ENCODE measurements around the gene AMBRA1.

AMBRA1 gene

GRCh38 chr11:46551261-46551660 lies 42.6 kb downstream of the AMBRA1 start:
- no peak overlapping the region for H3K27ac ChIP-seq (replicated peaks)
- TF ChIP-seq SPI1 (IDR thresholded peaks at IDR 0.05; ENCODE audit: borderline replicate concordance, low read depth) (no peak), CTCF (IDR thresholded peaks at IDR 0.05; ENCODE audit: insufficient read depth, low read length) (no peak), GABPA (IDR thresholded peaks at IDR 0.05; ENCODE audit: low read depth) (no peak), POLR2AphosphoS5 (IDR thresholded peaks at IDR 0.05; ENCODE audit: low read depth) (no peak), REST (IDR thresholded peaks at IDR 0.05; ENCODE audit: insufficient replicate concordance, low read depth) (no peak)
- H3K27me3 ChIP-seq (ENCODE audit: insufficient read depth, poor library complexity, severe bottlenecking), result no peaks in the 10 kb centered on the region
- H3K4me3 ChIP-seq (replicated peaks; ENCODE audit: insufficient read depth, low read length), result no peak overlapping the region
- DNase-seq (ENCODE audit: low read depth in 1 of 2, low spot score in 1 of 2), result no peak

- no peak for DNase-seq (ENCODE audit: low read depth in 1 of 2, low spot score in 1 of 2)
- Histone ChIP-seq H3K4me3 (replicated peaks; ENCODE audit: insufficient read depth, low read length) (no peak overlapping the region), H3K27me3 (ENCODE audit: insufficient read depth, poor library complexity, severe bottlenecking) (no peaks in the 10 kb centered on the region), H3K27ac (replicated peaks) (no peak overlapping the region)
- TF ChIP-seq POLR2AphosphoS5 (IDR thresholded peaks at IDR 0.05; ENCODE audit: low read depth) (no peak), GABPA (IDR thresholded peaks at IDR 0.05; ENCODE audit: low read depth) (no peak), CTCF (IDR thresholded peaks at IDR 0.05; ENCODE audit: insufficient read depth, low read length) (no peak), REST (IDR thresholded peaks at IDR 0.05; ENCODE audit: insufficient replicate concordance, low read depth) (no peak)
Observed at GRCh38 chr11:46547579-46547978, 46.2 kb downstream of the AMBRA1 start.

GRCh38 chr11:46543564-46543963 lies 50.3 kb downstream of the AMBRA1 start:
- H3K27ac ChIP-seq (replicated peaks), result no peak overlapping the region
- H3K4me3 ChIP-seq (replicated peaks; ENCODE audit: insufficient read depth, low read length), result no peak overlapping the region
- H3K27me3 ChIP-seq (ENCODE audit: insufficient read depth, poor library complexity, severe bottlenecking), result no peaks in the 10 kb centered on the region
- TF ChIP-seq GABPA (IDR thresholded peaks at IDR 0.05; ENCODE audit: low read depth) (no peak), POLR2AphosphoS5 (IDR thresholded peaks at IDR 0.05; ENCODE audit: low read depth) (no peak), REST (IDR thresholded peaks at IDR 0.05; ENCODE audit: insufficient replicate concordance, low read depth) (no peak), SPI1 (IDR thresholded peaks at IDR 0.05; ENCODE audit: borderline replicate concordance, low read depth) (no peak), CTCF (IDR thresholded peaks at IDR 0.05; ENCODE audit: insufficient read depth, low read length) (no peak)
- DNase-seq (ENCODE audit: low read depth in 1 of 2, low spot score in 1 of 2), result no peak
